ENCODE data around the gene SLC7A1.
A peak's percentile ranks its signal among the peaks of the same experiment; 100 is the strongest.

The SLC7A1 gene

DNA sequence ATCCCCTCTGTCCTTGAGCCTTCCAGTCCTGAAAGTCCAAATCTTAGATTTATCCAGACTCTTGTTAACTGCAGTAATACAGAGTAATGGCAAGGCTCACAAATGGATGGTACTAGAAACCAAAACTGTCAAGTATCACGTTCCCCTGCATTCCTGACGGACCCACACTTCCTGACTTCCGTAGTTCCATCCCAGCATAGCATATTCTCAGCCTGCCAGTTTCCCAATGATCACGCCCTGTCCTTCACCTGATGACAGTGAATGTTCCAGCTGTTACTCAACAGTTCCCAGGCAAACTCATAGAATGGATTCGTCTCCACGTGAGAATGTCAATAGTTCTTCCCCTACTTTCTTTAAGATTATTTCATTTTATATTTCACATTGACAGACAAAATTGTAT lies 33.6 kb downstream of the SLC7A1 start:
- no peak for DNase-seq (ENCODE audit: low read depth)

DNA sequence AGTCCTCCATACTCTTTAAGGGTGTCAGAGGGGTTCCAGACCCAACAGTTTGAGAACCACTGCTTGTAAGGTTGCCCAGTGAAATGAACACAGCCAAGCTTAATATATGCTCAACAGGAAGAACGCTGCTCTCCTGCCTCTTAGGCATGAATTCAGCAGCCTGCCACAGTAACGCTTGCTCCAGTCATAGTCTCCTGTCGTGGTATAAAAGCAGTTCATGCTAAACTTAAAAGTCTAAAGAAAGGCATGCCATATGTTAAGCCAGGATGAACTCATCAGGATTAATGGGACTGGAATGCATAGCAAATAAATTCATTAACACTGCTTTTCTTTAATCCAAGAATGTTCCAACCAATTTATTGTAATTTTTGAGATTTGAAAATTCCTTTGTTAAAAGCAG lies 38.7 kb downstream of the SLC7A1 start:
- DNase-seq (ENCODE audit: low read depth): no peak

DNA sequence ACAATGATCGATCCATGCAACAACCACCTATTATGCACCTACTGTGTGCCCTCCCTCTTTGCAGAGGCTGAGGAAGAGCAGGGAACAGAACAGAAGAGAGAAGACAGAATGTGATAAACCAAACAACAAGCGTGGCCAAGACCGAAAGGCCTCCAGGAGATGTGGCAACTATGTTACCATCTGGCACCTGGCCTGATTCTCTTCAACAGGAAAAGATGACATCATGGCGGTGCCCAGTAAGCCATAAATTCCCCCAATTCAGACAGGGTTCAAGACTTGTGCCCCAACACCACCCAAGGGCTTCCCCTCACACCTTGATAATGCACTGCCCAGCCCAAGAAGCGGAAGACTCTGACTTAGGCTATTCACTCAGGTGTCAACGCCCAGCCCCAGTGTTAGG lies 44.3 kb downstream of the SLC7A1 start:
- DNase-seq (ENCODE audit: low read depth): no peak

DNA sequence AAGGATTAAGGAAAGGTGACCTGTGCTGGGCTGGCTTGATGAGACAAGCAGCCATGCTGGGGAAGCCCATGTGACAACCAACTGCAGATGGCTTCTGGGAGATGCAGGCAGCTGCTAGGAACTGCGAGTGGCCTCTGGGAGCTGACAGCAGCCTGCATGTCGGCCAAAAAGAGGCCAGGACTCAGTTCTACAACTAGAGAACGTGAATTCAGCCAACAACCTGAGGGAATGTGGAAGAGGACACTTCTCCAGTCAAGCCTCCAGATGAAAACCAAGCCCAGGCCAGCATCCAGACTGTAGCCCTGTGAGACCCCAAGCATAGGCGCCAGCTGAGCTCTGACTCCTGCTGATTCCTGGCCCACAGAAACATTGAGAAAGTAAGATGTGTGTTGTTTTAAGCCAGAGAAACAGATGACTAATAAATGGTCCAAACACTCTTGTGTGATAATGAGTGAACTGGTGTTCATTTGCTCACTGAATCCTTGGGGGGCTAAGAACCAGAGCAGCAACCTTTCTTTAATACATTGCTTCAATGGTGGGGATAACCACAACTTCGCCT lies 45.0 kb downstream of the SLC7A1 start:
- no peak for DNase-seq (ENCODE audit: low read depth)

DNA sequence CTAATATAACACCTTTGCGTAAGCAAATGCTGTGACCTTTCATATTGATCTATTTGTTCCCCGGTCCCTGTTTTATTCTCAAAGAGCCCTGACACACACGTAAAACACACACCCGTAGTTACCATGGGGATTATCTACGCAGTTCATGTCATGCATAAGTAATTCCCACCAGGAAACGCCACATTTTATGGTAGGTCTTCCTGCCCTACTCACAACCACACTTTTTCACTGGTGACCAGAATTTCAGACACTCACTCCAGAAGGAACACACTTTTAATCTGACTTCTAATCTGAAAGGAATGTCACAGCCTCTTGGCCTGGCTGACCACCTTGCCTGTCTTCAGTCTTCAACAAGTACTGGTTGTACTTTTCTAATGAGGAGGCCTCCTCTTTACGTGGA lies 46.8 kb downstream of the SLC7A1 start:
- DNase-seq (ENCODE audit: low read depth): no peak

DNA sequence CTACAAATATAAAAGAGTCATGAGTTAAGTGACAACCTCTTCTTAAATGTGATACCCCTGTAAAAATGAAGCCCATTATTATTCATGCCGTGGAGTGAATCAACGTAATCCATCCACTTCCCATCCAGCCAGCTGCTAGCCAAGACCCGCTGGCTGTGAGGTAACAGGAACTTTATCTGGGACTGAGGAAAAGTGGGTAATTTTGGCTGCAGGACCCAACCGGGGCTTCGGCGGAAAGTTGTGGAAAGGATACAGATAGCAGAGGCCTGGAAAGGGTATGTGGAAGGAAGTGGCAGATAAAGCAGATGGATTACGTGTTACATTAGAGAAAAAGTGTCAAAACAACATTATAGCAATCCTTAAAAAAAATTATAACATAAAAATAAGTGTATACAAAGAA lies 48.3 kb downstream of the SLC7A1 start:
- DNase-seq (ENCODE audit: low read depth): no peak

DNA sequence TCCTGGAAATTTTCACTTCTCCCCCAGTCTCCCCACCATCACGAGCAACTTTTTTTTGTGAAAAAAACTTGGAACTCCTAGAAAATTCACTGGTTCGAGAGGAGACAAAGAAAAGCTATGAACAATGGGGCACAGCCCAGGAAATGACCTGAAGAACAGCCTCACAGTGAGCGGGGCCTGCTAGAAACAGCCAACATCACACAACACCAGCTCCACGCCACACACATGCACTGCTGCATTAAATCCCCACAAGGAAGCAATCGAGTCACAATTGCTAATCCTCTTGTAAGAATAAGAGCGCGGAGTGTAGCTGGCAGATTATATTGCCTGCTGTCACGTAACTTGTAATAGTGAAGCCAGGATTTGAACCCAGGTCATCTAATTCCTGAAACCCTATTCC lies 48.8 kb downstream of the SLC7A1 start:
- DNase-seq (ENCODE audit: low read depth): no peak

DNA sequence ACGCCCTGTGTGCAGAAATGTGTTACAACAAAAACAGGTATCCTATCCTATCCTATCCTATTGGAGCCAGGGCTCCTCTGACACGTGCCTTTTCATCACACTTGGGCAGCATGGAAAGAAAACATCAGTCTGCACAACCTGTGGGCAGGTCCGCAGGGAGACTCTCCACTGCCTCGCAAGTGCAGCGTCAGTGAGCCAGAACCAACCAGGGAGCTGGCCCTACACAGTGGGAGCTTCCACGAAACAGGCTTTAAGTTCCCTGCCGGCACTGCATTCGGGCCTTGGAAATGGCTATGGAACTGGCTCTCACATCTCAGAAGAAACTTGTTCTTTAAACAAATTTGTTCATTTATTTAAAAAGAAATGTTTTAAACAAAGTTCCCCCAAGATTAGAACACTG lies 49.5 kb downstream of the SLC7A1 start:
- no peak for DNase-seq (ENCODE audit: low read depth)

DNA sequence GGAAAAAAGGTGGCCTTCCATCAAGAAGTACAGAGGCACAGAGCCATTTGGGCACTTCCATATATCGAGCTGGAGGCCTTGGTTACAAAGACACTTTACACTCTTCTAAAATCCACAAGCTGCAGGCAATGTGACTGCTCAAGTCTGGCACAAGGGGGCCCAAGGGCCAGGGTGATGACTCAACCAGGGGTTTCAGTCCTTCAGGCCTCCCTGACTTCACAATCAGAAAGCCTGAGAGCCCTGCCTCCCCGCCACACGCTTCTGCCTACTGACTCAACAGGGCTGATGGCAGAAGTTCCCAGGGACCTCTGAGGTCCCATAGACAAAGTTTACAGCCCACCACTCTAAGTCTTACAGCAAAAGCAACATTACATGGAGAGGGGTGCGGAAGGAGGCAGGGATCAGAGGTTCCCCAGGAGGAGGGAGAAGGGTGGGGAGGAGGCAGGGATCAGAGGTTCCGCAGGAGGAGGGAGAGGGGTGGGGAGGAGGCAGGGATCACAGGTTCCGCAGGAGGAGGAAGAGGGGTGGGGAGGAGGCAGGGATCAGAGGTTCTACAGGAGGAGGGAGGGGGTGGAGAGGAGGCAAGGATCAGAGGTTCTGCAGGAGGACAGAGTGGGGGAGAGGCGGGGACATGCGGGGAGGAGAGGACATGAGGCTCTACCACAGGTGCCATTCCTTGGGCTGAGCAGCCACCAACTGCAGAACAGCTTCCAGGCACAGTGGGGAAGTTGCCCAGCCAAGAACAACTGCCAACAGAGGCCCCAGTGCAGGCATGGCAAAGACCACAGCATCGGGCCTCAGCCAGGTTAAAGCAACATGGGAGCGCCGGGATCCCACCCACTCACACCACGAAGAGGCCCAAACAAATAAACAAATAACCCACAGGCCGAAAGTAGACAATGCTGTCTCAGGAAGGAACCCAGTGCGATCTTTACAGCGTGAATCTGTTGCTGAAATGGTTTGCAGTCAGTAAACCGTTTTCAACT lies 52.0 kb downstream of the SLC7A1 start:
- DNase-seq (ENCODE audit: low read depth): peak; percentile 15

DNA sequence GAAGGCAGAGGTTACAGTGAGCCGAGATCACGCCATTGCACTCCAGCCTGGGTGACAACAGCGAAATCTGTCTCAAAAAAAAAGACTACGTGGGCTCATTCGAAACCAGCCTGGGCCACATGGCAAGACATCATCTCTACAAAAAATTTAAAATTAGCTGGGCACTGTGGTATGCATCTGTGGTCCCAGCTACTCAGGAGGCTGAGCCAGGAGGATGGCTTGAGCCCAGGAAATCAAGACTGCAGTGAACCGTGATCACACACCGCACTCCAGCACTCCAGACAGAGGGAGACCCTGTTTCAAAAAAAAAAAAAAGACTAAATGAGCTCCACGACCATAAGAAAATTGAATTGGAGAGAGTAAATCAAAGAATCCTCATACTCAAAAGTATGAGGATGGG lies 53.1 kb downstream of the SLC7A1 start:
- DNase-seq (ENCODE audit: low read depth): no peak

DNA sequence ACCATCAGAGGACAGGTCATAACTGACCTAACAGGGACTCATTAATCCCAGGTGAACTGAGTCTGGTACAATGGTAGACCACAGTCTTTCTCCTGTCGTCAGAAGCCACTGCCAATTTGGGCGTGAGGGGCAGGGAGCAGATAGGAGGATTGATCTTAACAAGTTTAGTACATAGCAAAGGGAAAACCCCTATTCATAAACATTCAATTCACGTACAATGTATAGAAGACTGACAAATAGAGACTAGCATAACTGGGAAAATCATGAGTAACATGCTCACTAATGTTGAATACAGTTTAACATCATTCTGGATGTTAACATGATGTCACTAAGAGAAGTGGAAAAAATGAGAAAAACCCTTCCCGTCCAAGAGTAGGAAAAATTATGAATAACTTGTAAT lies 54.1 kb downstream of the SLC7A1 start:
- DNase-seq (ENCODE audit: low read depth): no peak

DNA sequence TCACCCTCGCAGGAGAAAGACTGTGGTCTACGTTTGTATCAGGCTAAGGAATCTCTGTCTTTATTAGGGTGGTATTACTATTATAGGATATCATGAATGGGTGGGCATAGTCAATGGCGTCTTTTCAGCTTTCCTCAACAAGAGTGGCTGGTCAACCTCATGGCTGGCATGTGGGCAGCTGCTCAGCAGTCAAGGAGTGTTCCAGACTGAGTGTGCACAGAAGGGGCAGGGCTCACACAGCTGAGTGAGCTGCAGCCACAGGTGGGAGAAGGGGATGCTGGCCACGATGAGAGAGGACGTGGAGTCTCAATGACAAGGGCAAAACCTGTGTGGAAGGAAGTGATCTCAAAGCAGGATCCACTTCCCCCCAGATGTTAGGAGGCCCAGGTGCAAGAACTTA lies 54.7 kb downstream of the SLC7A1 start:
- DNase-seq (ENCODE audit: low read depth): no peak

DNA sequence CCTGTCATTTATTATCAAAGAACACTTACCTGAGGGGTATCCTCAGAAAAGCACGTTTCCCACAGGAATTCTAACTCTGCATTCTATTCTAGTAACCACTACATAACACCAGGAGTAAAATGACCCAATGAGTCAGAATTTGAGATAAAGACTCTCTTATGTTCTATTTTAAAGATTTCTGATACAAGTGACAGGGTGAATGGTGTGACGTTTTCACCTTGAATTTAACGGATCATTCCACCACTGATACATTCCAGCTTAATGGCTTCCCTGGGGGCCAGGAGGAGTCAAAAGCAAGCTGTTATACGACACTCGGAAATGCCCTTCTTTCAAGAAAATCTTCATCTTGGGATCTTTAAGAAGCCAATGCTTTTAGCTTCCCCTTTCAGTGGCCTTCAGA lies 55.2 kb downstream of the SLC7A1 start:
- DNase-seq (ENCODE audit: low read depth): no peak

DNA sequence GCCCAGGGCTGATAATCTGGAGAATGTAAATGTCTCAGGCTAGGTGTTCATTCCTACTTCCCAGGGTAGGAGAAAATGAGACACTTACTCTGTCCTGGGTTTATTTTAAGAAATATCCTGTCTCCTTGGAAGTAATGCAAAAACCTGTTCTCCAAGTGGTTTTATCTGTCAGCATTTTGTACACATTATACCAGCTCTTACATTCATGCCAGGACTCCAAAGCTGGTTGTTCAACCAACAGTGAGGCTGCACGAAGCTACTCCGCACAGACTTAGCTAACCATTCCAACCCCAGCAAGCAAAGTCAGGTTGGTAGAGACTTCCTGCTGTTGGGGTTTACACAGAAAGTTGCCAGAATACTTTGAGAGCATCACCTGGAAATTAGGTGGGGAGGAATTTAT lies 55.6 kb downstream of the SLC7A1 start:
- no peak for DNase-seq (ENCODE audit: low read depth)

DNA sequence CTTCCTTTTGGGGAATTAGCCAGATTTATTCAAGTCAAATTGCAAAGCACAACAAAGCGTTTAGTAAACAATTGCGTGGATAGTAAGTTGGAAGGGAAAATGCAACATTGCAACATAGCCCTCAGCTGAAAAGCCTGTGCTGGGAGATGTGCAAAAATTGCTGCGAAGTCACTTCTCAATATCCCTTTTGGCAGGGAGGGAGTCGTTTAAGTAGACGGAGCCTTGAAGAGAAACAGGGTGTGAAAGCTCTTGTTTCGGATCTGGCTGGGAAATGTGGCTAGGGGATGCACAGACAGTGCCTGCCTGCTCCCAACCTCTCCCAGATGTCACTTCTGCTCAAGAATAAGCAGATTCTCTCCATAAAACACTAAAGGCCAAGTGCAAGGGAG lies 56.8 kb downstream of the SLC7A1 start:
- DNase-seq (ENCODE audit: low read depth): no peak

DNA sequence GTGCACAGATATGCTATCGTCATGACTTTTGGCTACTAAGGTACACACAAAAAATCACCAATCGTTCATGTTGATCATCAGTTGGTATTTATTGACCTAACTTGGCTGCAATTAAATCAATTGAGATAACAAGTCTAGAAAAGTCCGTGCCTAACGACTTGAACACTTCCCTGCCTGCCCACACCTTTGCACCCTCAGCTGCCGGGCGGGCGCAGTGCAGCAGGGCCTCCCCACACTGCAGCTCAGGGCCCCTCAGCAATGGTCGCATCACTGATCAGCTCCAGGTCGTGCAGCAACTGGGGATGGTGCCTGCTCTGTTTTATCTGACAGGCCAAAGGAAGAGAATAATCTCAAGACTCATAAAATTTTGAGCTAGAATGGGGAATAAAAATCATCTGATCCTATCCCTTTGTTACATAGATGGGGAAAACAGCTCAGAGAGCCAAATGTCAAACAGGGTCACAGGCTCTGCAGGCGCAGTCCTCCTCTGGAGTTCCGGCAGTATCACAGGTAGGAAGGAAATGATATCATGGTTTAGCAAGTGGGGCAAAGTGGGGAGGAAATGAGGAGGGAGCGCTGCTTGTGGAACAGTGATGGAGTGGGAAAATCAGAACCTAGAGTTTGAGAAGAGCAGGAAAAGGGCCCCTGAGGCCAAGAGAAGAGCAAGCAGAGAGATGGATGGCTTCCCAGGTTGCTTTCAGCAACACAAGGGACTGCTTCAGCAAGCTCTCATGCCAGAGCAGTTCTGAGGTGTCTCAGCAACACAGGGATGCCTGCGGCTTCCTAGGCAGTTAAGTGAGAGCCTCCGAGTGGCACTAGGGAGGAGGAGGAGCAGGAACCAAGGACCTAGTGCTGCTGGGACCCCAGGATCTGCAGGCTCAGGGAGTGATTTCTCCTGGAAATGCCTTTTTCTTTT lies 57.5 kb downstream of the SLC7A1 start:
- DNase-seq (ENCODE audit: low read depth): no peak

DNA sequence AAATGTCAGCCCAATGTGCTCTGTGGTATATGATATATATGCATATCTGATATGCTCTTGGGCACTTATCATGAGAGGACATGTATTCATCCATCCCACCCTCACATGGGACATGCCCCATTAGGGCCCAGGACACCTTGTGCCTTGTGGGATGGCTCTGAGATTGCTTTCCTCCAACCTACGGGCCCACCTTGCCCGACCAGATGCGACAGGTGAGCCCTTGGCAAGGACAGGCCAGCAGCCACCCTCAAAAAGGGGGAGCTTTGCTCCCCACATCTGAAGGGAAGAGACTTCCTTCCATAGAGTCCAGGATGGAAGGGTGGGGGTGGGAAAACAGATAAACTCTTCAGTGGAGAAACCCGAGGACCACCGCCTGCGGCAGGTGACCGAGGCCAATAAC lies 58.6 kb downstream of the SLC7A1 start:
- DNase-seq (ENCODE audit: low read depth): no peak

DNA sequence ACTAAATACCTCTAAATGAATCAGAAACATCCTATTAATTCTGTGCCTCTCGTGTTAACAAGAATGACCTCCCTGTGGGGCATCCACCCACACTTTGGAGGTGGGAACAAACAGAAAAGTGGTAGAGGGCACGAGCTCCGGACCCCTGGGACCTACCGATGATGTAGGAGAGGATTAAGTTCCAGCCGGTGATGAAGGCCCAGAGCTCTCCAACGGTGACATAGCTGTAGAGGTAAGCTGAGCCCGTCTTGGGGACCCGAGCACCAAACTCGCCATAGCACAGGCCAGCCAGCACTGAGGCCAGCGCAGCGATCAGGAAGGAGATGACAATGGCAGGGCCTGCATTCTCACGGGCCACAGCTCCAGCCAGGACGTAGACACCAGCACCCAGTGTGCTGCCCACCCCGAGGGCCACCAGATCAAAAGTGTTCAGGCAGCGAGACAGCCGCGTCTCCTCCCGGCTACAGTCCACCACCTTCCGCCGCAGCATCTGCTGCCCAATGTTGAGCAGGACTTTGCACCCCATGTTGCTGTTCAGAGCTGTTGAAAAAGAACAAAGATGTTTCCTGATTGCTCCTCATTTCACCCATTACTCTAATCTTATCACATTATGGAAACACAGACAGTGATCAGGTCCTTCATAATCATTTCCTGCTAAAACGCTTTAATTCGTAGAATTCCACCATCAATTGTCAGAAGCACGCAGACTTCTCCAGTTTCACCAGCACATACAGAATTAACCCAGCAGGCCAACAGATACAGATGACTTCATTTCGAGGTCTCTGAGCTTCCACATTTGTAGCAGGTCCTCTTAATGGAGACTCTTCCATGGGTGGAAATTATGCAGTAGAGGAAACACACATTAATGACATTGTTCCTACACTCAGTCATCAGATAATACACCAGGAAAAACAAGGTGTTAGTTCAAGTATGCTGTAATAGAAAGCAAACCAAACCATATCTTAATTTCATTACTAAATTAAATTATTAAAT lies 59.5 kb downstream of the SLC7A1 start:
- DNase-seq (ENCODE audit: low read depth): no peak

DNA sequence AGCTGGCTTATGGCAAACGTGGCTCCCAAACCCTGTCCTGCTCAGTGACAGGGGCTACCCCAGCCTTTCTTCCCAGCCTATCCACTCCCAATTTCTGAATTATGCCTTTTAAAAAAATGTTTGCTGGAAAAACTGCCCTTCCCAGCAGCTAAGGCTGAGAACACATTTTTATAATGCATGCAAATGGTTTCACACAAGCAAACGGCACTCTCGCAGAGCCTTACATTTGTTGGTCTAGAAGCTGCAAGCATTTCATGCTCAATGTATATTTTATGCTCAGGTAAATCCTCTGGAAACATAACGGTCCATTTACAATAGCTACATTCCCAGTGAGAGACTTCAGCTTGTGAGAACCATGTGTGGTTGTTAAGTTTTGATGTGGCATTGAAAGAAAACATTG lies 61.4 kb downstream of the SLC7A1 start:
- DNase-seq (ENCODE audit: low read depth): no peak

DNA sequence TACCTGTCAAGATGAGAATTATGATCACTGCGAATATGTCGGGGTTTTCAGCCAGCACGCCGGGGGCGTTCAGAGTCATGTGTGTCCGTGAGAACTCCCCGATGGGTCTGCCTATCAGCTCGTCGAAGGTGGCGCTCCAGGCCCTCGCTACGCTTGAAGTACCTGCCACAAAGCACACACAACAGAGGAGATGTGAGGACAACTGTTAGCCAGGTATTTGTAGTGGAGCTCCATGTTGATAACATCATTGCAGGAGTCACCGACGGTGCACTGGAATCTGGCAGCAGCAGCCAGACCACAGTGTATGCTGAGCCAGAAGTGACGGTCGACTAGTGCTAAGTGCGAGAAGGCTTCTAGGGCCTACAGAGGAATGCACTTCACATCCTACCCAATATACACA lies 62.7 kb downstream of the SLC7A1 start:
- no peak for DNase-seq (ENCODE audit: low read depth)

DNA sequence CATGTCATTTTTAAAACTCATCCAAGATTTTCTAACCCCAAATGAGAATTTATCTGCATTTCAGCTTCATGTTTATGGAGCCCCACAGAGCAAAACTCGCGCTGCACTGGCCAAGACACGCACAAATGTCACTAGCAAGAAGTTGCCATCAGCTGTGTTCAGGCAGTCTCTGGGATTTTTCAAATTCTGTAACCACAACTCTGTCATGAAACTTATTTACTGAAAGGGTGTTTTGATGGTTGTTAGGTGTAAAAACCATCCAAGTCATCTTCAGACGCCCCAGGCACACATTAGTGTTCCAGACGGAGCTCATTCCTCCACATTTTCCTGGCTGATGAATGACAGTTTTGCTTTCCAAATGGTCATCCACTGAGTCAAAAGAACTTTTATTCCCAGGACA lies 63.4 kb downstream of the SLC7A1 start:
- no peak for DNase-seq (ENCODE audit: low read depth)

DNA sequence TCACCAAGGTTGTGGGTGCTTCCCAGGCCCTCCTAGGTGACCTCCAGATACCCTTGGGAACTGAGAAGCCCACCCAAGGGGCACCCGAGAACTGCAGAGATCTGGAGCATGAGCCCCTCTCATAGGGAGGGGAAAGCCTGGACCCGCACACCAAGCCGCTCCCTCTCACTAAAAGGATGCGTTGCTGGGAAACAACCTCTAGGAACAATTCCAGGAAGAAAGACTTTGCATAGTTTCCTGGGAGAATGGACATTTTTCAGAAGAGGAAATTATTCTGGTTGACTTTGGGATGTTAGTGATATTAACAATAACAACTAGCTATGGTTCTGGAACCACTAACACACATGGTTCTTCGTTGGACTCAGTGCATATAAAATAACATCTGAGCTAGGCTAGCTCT lies 64.6 kb downstream of the SLC7A1 start:
- DNase-seq (ENCODE audit: low read depth): no peak
